ENCODE data around the gene CYTH1. TPM values are rescaled to one million over a fixed set of nuclear protein-coding genes. Genes with fewer than 3 reads are reported as not detected.

The CYTH1 gene
- total and polyA plus RNA-seq, 10 of the 15 experiments (the other 5 are each of a cell fraction or from before 2014, with no cell fraction given) = 6.6 to 188 (median 145) TPM

DNA sequence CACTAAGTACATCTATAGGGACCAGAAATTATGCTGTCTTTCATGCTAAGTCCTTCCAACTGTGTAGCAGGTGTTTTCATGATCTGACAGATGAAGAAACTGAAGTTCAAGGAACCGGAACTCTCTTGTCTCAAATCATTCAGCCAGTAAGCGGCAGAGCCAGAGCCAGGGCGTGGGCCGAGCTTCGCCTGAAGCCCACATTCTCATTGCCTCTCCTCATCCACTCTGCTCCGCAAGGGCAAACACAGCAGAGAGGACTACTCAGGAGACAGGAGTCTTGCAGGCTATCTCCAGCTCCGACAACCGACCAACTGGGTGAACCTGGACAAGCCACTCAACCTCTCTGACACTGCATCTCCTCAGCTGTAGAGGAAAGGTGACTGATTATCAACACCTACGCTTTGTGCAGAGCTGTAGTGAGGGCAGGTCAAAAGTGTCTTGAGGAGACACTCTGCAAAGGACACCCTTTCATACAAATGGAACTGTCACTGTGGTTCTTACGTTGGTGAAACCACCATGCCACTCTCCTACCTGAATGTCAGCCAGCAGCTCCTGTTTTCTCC is 72.9 kb downstream of the CYTH1 start (continued):
- TF ChIP-seq MEF2A (IDR thresholded peaks at IDR 0.05; ENCODE audit: insufficient read depth, low read depth, low read length) (no peak), TARDBP (IDR thresholded peaks at IDR 0.05; ENCODE audit: borderline replicate concordance) (no peak; the same call in 1 of the 2 replicates), STAT3 (IDR thresholded peaks at IDR 0.05; ENCODE audit: low read depth, low read length) (no peak)

GRCh38 chr17:78708510-78708973 is 73.5 kb downstream of the CYTH1 start:
- peaks cover 96% of the 10 kb centered on the region for H3K79me2 ChIP-seq (ENCODE audit: control insufficient read depth, insufficient read depth, low read length)
- WGBS (ENCODE audit: insufficient coverage, insufficient replicate concordance, low lambda C conversion rate, missing lambda C conversion rate) = 2% methylated on average over 6 of the region's 6 CpGs
- FAIRE-seq = no peak
- TF ChIP-seq NKRF (conservative IDR thresholded peaks at IDR 0.05) = 0 out of 2 replicates have a peak, but pooled peaks have one; percentile 7
- peak in 1 of 2 experiments; percentile 19; a peak in 1 of 4 replicates for TF ChIP-seq BHLHE40 (IDR thresholded peaks at IDR 0.05; ENCODE audit: borderline replicate concordance in 1 of 2, low read depth in 2 of 2, low read length in 1 of 2)
- peak; percentile 44; the same call in 1 of the 2 replicates for TF ChIP-seq FOXM1 (IDR thresholded peaks at IDR 0.05; ENCODE audit: low read depth, low read length)
- 0 out of 2 replicates have a peak, but pooled peaks have one; percentile 18 for TF ChIP-seq TCF3 (IDR thresholded peaks at IDR 0.05; ENCODE audit: borderline replicate concordance, insufficient read depth, low read depth, low read length)
- TF ChIP-seq CBFB (IDR thresholded peaks at IDR 0.05; ENCODE audit: low read depth) = 0 out of 2 replicates have a peak, but pooled peaks have one; percentile 24
- peak; percentile 55; the same call in 1 of the 2 replicates for TF ChIP-seq LARP7 (IDR thresholded peaks at IDR 0.05)
- peak; percentile 56; the same call in 1 of the 2 replicates for TF ChIP-seq BACH1 (IDR thresholded peaks at IDR 0.05; ENCODE audit: borderline replicate concordance)
- peak in 1 of 2 experiments; percentile 56; a peak in 3 of 4 replicates for TF ChIP-seq IKZF2 (IDR thresholded peaks at IDR 0.05)
- no peak for TF ChIP-seq MEF2A (IDR thresholded peaks at IDR 0.05; ENCODE audit: insufficient read depth, low read depth, low read length)
- no peak for TF ChIP-seq NFYB (IDR thresholded peaks at IDR 0.05; ENCODE audit: insufficient read depth, low read depth, low read length)
- peak; percentile 24; the same call in 1 of the 2 replicates for TF ChIP-seq ZBED1 (IDR thresholded peaks at IDR 0.05; ENCODE audit: borderline replicate concordance)
- TF ChIP-seq NFIC (IDR thresholded peaks at IDR 0.05; ENCODE audit: low read depth, low read length) = peak; percentile 39; the same call in 1 of the 2 replicates
- 0 out of 2 replicates have a peak, but pooled peaks have one; percentile 66 for TF ChIP-seq ZNF207 (IDR thresholded peaks at IDR 0.05; ENCODE audit: borderline replicate concordance)
- 0 out of 2 replicates have a peak, but pooled peaks have one; percentile 29 for TF ChIP-seq POLR2A (IDR thresholded peaks at IDR 0.05; ENCODE audit: low read depth, low read length)
- peak; percentile 59; the same call in 1 of the 2 replicates for TF ChIP-seq SMARCA5 (IDR thresholded peaks at IDR 0.05)
- TF ChIP-seq RB1 (IDR thresholded peaks at IDR 0.05; ENCODE audit: borderline replicate concordance) = peak; percentile 20; the same call in 1 of the 2 replicates
- TF ChIP-seq SMC3 (IDR thresholded peaks at IDR 0.05; ENCODE audit: borderline replicate concordance, low read length) = peak; percentile 78
- TF ChIP-seq EED (IDR thresholded peaks at IDR 0.05; ENCODE audit: low read depth) = no peak

More at GRCh38 chr17:78708510-78708973, 73.5 kb downstream of the CYTH1 start:
- no peaks in the 10 kb centered on the region for H3K27me3 ChIP-seq (replicated peaks in 1 of 2; ENCODE audit: control insufficient read depth in 2 of 2, insufficient read depth in 2 of 2, low read length in 1 of 2)
- H4K20me1 ChIP-seq (ENCODE audit: control insufficient read depth, insufficient read depth) = no peaks in the 10 kb centered on the region
- no peak overlapping the region for H2AFZ ChIP-seq (ENCODE audit: control insufficient read depth, low read depth, low read length)
- peak overlapping the region; percentile 99 for H3K27ac ChIP-seq (ENCODE audit: control insufficient read depth, insufficient read depth)
- BruUV-seq (replicated peaks) = TSS peak; percentile 57
- intact Hi-C loops (cut with micrococcal nuclease; ENCODE audit: unreplicated experiment) = loop anchor here (1.0 to 2.0 kb wide), 3 partner anchors 28 to 211 kb away; no protein-coding TSS in a partner anchor
- peak overlapping the region; percentile 96 for H3K4me2 ChIP-seq (ENCODE audit: control insufficient read depth, insufficient read depth)
- POLR2A ChIA-PET = interaction anchor here (0.7 to 13.9 kb wide), 11 partner anchors 9 to 211 kb away, joined by 3 to 384 read pairs (median 5); no protein-coding TSS in a partner anchor
- no peaks in the 10 kb centered on the region for H3K9me3 ChIP-seq (replicated peaks; ENCODE audit: control insufficient read depth, insufficient read depth, low read length)
- in situ Hi-C loops (cut with MboI) = no loop called here
- CTCF ChIA-PET = interaction anchor here (0.5 to 8.0 kb wide), 32 partner anchors 9 to 458 kb away, joined by 3 to 85 read pairs (median 6); no protein-coding TSS in a partner anchor
- H3K9ac ChIP-seq (ENCODE audit: control insufficient read depth, insufficient read depth, low read length) = peak overlapping the region; percentile 75
- ATAC-seq = peak; percentile 75
- peak overlapping the region; percentile 24; the same call in 1 of the 2 replicates for H3K4me3 ChIP-seq
- no peak for DNase-seq (ENCODE audit: low read depth, low spot score)
- peaks cover 60% of the 10 kb centered on the region for H3K4me1 ChIP-seq (ENCODE audit: control insufficient read depth, insufficient read depth, low read length)
- SMC1A ChIA-PET (ENCODE audit: uncharacterized antibody, unreplicated experiment) = interaction anchor here (0.6 to 16.2 kb wide), 23 partner anchors 8 to 688 kb away, joined by 3 to 490 read pairs (median 7); no protein-coding TSS in a partner anchor
- H3K36me3 ChIP-seq (ENCODE audit: control insufficient read depth in 2 of 2, insufficient read depth in 2 of 2, low read length in 1 of 2) = peaks cover 12 to 28% of the 10 kb centered on the region in 2 experiments
- RAD21 ChIA-PET (ENCODE audit: unreplicated experiment) = interaction anchor here (1.0 to 20.7 kb wide), 18 partner anchors 9 to 287 kb away, joined by 3 to 537 read pairs (median 8); no protein-coding TSS in a partner anchor

Measured in GM12878 (cell line).